Immature natural killer cell (primary cell): Measurements from ENCODE around the gene PDLIM7. TPM values are rescaled to one million over a fixed set of nuclear protein-coding genes. Genes with fewer than 3 reads are reported as not detected.
A peak's percentile ranks its signal among the peaks of the same experiment; 100 is the strongest.

Experiments used
- DNase-seq, 3 donors: peaks; one replicate each; pipeline ENCODE4 v3.0.0; 2022; ENCODE audit warnings: mixed read lengths in 1 of 3
- H3K27ac Mint-ChIP-seq, 6 donors: one replicate each; pipeline ENCODE4 v1.8.0; 2020; ENCODE audit warnings: mixed read lengths in 6 of 6, mild to moderate bottlenecking in 5 of 6, inconsistent platforms in 4 of 6, moderate library complexity in 3 of 6
- H3K27me3 Mint-ChIP-seq, 3 donors: one replicate each; pipeline ENCODE4 v1.8.0; 2020 to 2021; ENCODE audit warnings: low read depth in 3 of 3, mild to moderate bottlenecking in 3 of 3, mixed read lengths in 3 of 3, moderate library complexity in 3 of 3, inconsistent platforms in 1 of 3
- H3K36me3 Mint-ChIP-seq, 3 donors: one replicate each; pipeline ENCODE4 v1.8.0; 2020; ENCODE audit warnings: mixed read lengths in 3 of 3, inconsistent platforms in 2 of 3, mild to moderate bottlenecking in 2 of 3
- H3K4me1 Mint-ChIP-seq, 2 donors: one replicate each; pipeline ENCODE4 v1.8.0; 2020; ENCODE audit warnings: inconsistent platforms in 2 of 2, mild to moderate bottlenecking in 2 of 2, mixed read lengths in 2 of 2, moderate library complexity in 1 of 2
- H3K4me3 Mint-ChIP-seq, 5 donors: one replicate each; pipeline ENCODE4 v1.8.0; 2020; ENCODE audit warnings: mild to moderate bottlenecking in 5 of 5, mixed read lengths in 5 of 5, inconsistent platforms in 3 of 5, moderate library complexity in 3 of 5
- H3K9me3 Mint-ChIP-seq, 6 donors: one replicate each; pipeline ENCODE4 v1.8.0; 2020; ENCODE audit warnings: mild to moderate bottlenecking in 6 of 6, mixed read lengths in 6 of 6, inconsistent platforms in 4 of 6, moderate library complexity in 3 of 6
- polyA plus RNA-seq, 3 donors: library from polyadenylated mRNA; unstranded; fragments of 300-500 nt; fragmentation: Illumina TruSeq; gene quantifications; one replicate each; pipeline ENCODE4 v1.2.3, GENCODE V29; 2021

PDLIM7 gene
- polyA plus RNA-seq, 3 donors from 2014 or later, result 1.1 to 3.3 (median 2.3) TPM

GRCh38 chr5:177507596-177508220 is 10.3 kb upstream of the PDLIM7 start:
- H3K27ac Mint-ChIP-seq, result peak overlapping the region in 1 of 6 donors; percentile 24
- peaks cover 0 to 3% of the 10 kb centered on the region in 2 donors for H3K4me1 Mint-ChIP-seq
- peaks cover 0 to 5% (median 2%) of the 10 kb centered on the region in 3 donors for H3K27me3 Mint-ChIP-seq
- H3K4me3 Mint-ChIP-seq, result no peak overlapping the region
- DNase-seq, result no peak
- peaks cover 0 to 10% (median 9%) of the 10 kb centered on the region in 3 donors for H3K36me3 Mint-ChIP-seq
- no peaks in the 10 kb centered on the region for H3K9me3 Mint-ChIP-seq

GRCh38 chr5:177507165-177507564 is 9.8 kb upstream of the PDLIM7 start:
- H3K27me3 Mint-ChIP-seq, result peaks cover 0 to 6% (median 2%) of the 10 kb centered on the region in 3 donors
- DNase-seq, result no peak
- no peaks in the 10 kb centered on the region for H3K9me3 Mint-ChIP-seq
- no peak overlapping the region for H3K4me3 Mint-ChIP-seq
- peaks cover 0 to 10% (median 9%) of the 10 kb centered on the region in 3 donors for H3K36me3 Mint-ChIP-seq
- H3K27ac Mint-ChIP-seq, result no peak overlapping the region
- peaks cover 0 to 3% of the 10 kb centered on the region in 2 donors for H3K4me1 Mint-ChIP-seq

DNA sequence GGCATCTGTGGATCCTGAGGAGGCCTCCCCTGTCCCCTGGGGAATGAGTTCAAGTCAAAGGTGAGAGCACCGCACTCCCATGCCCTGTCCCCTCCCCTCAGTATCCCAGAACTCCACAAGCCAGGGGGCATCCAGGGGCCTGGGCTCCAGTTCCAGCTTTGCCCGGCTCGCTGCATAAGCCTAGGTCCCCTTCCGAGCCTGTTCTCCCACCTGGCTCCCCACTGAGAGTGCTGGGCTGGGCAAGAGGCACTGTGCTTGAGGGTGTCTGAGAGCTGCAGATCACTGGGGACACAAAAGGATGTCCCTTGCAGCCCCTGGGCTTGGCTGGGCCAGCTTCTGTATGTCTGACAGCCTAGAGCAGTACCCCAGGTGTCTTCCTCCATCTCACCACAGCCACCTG is 7.7 kb upstream of the PDLIM7 start:
- Mint-ChIP-seq H3K27ac (no peak overlapping the region), H3K27me3 (peaks cover 0 to 4% (median 3%) of the 10 kb centered on the region in 3 donors), H3K4me1 (peaks cover 5% of the 10 kb centered on the region in 2 donors), H3K4me3 (no peak overlapping the region), H3K36me3 (no peaks in the 10 kb centered on the region), H3K9me3 (no peaks in the 10 kb centered on the region)
- DNase-seq, result no peak

DNA sequence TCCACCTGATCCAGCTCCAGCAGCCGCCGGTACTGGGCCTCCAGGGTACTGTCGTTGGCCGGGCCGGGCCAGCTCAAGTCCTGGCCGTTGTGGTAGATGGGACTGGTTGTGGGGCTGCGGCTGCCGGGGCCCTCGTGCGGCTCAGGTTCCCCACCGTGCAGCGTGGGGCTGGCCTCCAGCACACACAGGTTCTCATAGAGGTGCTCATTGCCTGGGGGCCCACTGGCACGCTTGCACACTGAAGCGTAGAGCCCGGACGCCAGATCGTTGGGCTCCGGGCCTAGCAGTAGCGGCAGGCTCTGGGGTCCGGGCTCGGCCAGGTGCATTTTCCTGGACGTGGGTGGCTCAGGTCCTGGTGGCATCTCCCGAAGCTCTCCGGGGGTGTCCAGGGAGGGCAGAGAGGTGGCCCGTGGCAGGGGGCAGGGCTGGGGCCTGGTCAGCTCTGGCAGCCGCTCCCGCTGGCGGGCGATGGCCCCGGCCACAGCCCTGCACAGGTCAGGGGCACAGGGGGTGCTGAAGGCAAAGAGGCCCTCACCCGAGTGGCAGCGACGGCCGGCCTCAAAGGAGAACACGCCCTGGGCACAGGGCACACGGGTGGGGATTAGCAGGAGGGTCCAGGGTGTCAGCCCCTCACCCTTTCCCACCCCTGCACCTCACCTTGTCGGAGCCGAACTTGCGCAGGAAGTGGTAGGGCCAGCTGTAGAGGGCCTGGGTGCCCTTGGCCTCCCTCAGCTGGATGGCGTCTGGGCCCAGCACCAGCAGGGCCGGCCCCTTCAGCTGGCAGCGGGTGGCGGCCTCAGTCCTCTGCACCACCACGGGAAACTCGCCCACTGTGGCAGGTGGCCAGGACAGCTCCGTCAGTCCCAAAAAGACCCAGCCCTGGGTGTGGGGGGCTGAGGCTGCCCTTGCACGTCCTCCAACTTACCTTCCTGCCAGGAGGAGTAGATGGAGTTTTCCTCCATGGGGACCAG is 7.0 kb upstream of the PDLIM7 start:
- Mint-ChIP-seq H3K27ac (no peak overlapping the region), H3K36me3 (no peaks in the 10 kb centered on the region), H3K9me3 (no peaks in the 10 kb centered on the region), H3K27me3 (peaks cover 2 to 6% (median 3%) of the 10 kb centered on the region in 3 donors), H3K4me3 (no peak overlapping the region), H3K4me1 (peaks cover 2 to 5% of the 10 kb centered on the region in 2 donors)
- no peak for DNase-seq

DNA sequence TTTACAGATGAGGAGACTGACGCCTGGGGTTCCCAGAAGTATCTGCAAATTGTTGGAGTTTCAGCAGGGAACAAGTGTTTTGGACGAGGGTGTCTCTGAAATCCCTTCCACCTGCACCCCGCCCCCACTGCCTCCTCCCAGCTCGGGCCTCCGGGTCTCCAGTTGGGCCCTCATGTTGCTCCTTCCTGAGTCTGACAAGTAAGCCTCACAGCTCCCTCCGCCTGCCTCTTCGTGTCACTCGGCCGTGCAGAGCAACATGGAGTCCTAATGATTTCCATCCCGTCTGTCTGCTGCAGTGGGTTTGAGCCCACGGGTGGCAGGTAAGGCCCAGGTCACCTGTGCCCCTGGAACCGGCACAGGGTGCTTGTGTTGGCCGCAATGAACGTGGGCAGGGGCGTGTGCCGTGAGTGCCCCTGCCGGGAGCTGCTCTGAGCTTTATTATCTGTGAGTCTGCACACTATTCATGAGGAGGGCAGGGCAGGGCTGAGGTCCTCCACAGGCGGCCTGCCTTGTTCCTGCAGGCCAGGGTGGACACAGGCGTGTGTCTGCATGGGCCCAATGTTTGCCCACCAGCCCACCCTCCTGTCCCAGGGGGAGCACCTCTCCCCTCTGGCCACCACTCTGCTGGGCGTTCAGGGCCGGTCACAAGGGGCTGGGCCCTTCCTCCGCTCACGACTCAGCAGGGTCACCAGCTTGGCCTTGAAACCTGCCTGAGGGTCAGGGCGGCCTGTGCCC is 6.1 kb upstream of the PDLIM7 start:
- no peaks in the 10 kb centered on the region for H3K36me3 Mint-ChIP-seq
- no peak overlapping the region for H3K4me3 Mint-ChIP-seq
- no peak for DNase-seq
- H3K9me3 Mint-ChIP-seq, result no peaks in the 10 kb centered on the region
- peaks cover 5 to 9% of the 10 kb centered on the region in 2 donors for H3K4me1 Mint-ChIP-seq
- peaks cover 3 to 6% (median 4%) of the 10 kb centered on the region in 3 donors for H3K27me3 Mint-ChIP-seq
- H3K27ac Mint-ChIP-seq, result no peak overlapping the region

GRCh38 chr5:177502886-177503285 is 5.5 kb upstream of the PDLIM7 start:
- H3K4me1 Mint-ChIP-seq, result peaks cover 10 to 16% of the 10 kb centered on the region in 2 donors
- H3K27me3 Mint-ChIP-seq, result peaks cover 3 to 9% (median 8%) of the 10 kb centered on the region in 3 donors
- DNase-seq, result no peak
- no peaks in the 10 kb centered on the region for H3K36me3 Mint-ChIP-seq
- H3K27ac Mint-ChIP-seq, result peak overlapping the region in 1 of 6 donors; percentile 17
- H3K4me3 Mint-ChIP-seq, result no peak overlapping the region
- no peaks in the 10 kb centered on the region for H3K9me3 Mint-ChIP-seq

GRCh38 chr5:177501874-177502678 is 4.7 kb upstream of the PDLIM7 start:
- no peak overlapping the region for H3K4me3 Mint-ChIP-seq
- H3K9me3 Mint-ChIP-seq, result no peaks in the 10 kb centered on the region
- H3K36me3 Mint-ChIP-seq, result no peaks in the 10 kb centered on the region
- no peak for DNase-seq
- H3K27me3 Mint-ChIP-seq, result peaks cover 3 to 10% (median 9%) of the 10 kb centered on the region in 3 donors
- H3K4me1 Mint-ChIP-seq, result peaks cover 11 to 19% of the 10 kb centered on the region in 2 donors
- peak overlapping the region in 2 of 6 donors; percentile 20 to 36 for H3K27ac Mint-ChIP-seq

DNA sequence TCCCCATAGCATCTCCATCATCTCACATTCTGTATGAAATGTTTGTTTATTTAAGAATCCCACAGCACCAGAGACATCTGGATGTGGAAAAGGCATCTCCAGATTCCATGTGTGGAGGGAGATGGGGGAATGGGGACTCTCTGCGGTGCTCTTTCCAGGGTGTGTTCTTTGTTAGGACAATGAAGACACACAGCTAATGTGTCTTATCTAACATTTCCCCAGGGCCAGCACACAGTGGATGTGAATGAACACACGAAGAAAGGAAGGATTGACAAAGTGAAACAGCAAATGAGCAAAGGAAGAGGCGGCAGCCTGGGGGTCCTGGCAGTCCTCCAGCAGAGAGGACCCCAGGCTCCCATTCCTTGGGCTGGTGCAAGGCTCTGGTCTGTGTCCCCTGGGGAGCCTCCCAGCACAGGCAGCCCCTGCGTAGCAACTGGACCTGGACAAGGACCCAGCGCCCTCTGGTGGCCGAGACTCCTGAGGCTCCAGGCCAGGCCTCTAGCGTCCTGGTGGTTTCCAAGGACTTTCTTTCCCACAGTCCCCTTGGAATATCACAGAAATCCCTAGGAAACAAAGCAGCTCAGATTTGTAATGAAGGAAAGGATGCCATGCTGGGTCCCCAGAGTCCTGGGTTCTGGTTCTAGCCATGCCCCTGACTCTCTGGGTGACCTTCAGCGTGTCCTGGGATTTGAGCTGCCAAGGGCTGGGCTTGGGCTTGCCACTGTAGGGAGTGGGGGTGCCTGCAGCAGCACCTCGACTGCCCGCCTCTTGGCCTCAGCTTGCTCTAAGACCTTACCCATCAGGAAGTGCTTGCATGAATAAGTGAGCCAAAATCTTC is 3.5 kb upstream of the PDLIM7 start:
- H3K4me3 Mint-ChIP-seq, result no peak overlapping the region
- no peak overlapping the region for H3K27ac Mint-ChIP-seq
- no peaks in the 10 kb centered on the region for H3K36me3 Mint-ChIP-seq
- peaks cover 11 to 19% of the 10 kb centered on the region in 2 donors for H3K4me1 Mint-ChIP-seq
- H3K9me3 Mint-ChIP-seq, result no peaks in the 10 kb centered on the region
- peaks cover 3 to 10% (median 9%) of the 10 kb centered on the region in 3 donors for H3K27me3 Mint-ChIP-seq
- peak; percentile 74 to 80 (median 78) for DNase-seq

DNA sequence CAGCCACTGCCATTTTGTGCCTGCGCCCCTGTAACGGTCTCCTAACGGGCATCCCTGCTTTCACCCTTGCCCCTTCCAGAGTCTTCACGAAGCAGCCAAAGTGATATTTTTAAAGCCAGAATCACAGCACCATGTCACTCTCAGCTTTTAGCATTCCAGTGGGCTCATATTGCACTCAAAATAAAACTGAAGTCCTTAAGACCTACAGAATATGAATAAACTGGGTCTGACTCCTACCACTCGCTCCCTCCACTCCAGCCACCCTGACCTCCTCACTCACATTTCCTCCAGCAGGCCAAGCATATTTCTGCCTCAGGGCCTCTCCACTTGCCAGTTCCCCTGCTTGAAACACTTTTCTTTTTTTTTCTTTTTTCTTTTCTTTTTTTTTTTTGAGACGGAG is 2.4 kb upstream of the PDLIM7 start:
- Mint-ChIP-seq H3K9me3 (no peaks in the 10 kb centered on the region), H3K4me1 (peaks cover 11 to 19% of the 10 kb centered on the region in 2 donors), H3K27ac (no peak overlapping the region), H3K36me3 (no peaks in the 10 kb centered on the region), H3K27me3 (peaks cover 3 to 11% (median 10%) of the 10 kb centered on the region in 3 donors), H3K4me3 (peak overlapping the region in 3 of 5 donors; percentile 7 to 63 (median 44))
- no peak for DNase-seq

- Mint-ChIP-seq H3K9me3 (no peaks in the 10 kb centered on the region), H3K27ac (peak overlapping the region in 4 of 6 donors; percentile 10 to 83 (median 59)), H3K36me3 (no peaks in the 10 kb centered on the region), H3K27me3 (peaks cover 3 to 11% (median 10%) of the 10 kb centered on the region in 3 donors), H3K4me1 (peaks cover 14 to 19% of the 10 kb centered on the region in 2 donors), H3K4me3 (peak overlapping the region; percentile 80 to 90 (median 83))
- DNase-seq, result no peak
These were observed 796 bp upstream of the PDLIM7 start for GRCh38 chr5:177498013-177498787.

- Mint-ChIP-seq H3K27ac (no peak overlapping the region), H3K9me3 (no peaks in the 10 kb centered on the region), H3K27me3 (peaks cover 3 to 9% (median 6%) of the 10 kb centered on the region in 3 donors), H3K4me3 (peak overlapping the region in 1 of 5 donors; percentile 26), H3K36me3 (no peaks in the 10 kb centered on the region), H3K4me1 (peaks cover 14 to 19% of the 10 kb centered on the region in 2 donors)
- no peak for DNase-seq
These were observed 595 bp downstream of the PDLIM7 start for GRCh38 chr5:177496727-177497291.
